TTC549 (cell line): ENCODE data around the gene MAP3K8.

ENCODE experiments used
- FAIRE-seq: peaks from 2 replicates; lab custom pipeline; 2012; peaks lifted over from hg19 to GRCh38; lab: Jason Lieb, UNC

MAP3K8 gene

DNA sequence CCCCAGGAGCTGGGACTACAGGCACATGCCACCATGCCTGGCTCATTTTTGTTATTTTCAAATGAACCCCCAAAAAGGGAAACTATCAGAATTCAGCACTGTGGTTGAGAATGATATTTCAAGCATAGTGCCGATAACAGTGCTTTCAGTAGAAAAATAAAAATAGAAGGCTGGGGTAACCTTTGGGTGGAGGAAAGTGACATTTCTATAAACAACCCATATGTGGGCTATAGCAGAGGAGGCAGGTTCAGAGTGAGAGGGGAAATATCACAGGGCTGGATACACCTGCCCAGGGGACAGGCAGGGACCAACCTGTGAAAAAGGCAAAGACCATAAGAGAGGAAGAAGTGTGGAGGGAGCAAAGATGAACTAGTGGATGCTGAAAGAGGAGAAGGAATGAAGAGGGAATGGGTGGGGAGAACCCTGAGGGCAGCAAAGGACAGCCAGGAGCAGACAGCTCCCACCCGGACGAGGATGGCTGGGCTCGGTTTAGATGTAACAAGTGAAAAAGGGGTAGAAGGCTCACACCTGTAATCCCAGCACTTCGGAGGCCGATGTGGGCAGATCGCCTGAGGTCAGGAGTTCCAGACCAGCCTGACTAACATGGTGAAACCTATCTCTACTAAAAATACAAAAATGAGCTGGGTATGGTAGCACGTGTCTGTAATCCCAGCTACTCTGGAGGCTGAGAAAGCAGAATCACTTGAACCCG is 56.5 kb downstream of the MAP3K8 start:
- no peak for FAIRE-seq

DNA sequence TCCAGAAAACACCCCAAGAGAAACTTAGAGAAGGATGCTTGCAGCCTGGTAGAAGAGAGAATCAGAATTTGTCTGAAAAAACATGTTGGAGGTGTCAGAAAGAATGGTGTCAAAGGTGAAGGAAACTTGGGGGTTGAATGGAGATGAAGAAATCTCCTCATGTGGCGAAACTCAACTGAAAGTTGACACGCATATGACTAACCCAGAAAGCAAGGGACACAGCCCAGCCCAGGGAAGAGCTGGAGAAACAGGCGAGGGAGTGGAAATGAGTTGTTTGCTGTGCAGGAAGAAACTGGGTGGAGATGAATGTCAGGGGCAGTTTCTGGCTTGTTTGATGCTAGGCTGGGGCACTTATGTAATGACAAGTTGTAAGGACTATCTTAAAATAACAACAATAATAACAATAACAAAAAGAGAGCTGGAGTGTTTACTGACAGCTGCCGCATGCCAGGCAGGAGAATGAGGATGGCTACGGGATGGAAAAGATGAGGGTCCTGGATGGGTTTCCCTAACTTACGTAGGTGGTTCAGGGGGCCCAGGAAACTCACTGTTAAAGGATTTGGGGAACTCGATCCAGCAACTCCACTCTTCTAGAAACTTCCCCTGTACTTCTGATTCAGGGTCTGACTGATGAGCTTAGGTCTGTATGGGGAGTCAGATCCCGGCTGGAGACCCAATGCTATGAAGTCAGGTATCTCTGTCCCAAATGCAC is 57.4 kb downstream of the MAP3K8 start:
- FAIRE-seq = no peak

DNA sequence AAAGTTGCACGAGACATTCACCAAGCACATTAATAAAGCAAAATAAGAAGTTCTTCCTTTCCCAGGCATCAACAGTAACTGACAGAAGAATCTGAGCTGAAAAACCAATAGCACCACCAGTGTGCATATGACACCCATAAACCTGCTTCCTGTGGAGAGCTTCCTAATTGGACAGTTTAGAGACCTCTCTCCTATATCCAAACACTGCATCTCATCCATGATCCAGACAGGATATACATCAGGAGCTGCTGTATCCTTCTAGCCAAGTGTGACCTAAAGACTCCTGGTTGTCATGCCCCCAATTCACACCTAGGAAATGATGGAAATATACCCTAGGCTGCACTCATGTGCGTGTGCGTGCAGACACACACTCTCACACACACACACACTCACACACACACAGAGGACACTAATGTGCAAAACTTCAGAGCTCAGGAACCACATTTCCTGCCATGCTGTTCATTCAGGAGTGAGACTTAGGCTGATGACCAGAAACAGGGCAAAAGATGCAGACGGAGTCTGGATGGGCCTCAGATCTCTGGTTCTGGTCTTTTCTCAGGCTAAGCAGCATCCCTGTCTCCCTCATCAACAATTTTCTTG is 58.0 kb downstream of the MAP3K8 start:
- FAIRE-seq = no peak

DNA sequence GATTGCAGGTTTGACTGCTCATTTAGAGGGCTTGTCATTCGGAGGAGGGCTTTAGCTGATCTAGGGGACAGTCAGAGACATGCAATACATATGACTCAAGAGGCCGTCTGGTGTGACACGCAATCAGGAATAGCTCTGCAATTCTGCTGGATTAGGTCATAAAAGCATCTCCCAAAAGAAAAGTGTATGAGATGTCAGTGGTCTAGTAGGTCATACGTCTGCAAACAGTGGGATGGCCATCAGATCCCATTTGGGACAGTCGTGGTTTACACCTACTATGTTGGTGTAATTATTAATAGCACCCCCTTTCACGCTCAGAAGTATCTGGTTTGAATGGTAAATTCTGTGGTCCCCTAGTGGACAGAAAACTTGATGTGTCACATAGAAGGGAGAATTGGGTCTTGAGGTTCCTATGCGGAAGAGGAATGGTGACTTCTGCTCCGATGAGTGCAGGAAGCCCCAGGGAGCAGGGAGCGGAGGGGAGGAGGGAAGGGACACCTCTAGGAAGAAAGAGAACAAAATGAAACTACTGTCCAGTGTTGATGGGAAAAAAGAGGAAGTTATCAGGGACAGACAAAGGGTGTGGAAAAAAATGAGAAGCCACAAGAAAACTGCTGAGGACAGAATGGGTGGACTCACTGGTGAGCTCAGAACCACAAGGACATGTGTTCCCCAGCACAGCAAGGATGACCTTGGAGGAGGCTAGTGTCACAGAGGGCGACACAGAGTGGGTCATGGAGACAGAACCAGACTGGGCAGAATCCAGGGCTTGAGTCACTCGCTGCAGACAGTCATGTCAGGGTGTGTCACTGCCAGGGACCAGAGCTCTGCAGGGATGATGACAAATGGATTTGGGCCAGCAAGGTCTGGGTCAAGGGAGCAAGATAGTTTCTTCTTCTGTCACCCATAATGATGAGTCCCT is 59.9 kb downstream of the MAP3K8 start:
- FAIRE-seq = no peak

DNA sequence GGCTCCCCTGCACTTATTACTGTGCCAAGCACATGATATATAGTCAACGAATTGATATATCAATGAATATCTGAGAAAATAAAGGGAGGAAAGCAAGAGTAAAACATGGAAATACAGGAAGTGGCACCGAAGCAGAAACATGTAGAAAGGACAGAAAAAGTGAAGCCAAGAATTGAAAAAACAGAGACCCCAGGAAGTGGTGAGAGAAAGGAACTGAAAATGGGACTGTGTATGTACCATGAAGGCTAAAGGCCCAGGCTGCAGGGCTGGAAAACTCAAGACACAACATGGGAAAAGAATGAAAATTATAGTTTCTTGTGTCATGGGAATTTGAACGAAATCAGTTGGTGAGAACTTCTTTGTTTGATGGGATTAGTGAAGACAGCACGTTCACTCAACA is 60.6 kb downstream of the MAP3K8 start:
- no peak for FAIRE-seq

DNA sequence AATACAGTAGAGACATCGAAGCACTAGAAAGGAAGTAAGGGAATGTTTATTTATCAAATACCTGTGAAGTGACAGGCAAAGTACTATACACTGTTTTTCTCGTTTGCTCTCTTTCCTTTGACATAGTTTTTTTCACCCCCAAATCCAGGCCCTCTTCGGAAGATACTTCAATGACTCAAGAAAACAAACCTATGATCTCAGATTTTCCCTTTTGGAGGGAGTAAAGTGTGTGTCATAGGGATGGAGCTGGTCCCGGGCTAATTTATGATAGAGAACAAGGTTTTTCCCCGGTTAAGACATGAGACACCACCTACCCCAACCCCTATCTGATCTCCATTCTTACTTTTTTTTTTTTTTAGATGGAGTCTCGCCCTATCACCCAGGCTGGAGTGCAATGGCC is 61.7 kb downstream of the MAP3K8 start:
- no peak for FAIRE-seq

DNA sequence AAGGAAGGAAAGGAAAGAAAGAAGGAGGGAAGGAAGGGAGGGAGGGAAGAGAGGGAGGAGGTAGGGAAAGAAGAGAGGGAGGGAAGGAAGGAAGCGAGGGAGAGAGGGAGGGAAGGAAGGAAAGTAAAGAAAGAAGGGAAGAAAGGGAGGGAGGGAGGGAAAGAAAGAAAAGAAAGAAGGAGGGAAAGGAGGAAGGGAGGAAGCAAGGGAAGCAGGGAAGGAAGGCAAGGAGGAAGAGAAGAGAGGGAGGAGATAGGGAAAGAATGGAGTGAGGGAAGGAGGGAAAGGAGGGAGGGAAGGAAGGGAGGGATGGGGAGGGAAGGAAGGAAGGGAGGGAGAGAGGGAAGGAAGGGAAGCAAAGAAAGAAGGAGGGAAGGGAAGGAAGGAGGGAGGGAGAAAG is 65.8 kb downstream of the MAP3K8 start:
- FAIRE-seq = no peak

DNA sequence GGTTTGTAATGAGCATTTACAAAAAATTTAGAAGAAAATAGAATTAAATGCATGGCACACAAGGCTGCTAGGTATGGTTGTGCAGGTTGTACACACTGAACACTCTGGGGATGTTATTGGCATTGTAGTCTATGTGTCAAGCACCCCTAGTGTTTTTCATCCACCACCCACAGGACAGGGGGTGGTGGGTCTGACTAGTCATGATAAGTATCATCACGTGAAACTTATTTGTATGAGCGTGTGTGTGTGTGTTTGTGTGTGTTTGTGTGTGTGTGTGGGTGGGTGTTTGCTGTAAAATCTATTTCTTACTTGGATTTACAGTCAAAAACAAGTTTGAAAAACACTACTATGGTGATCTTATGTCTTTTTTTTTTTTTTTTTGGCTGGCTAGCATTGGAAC is 66.5 kb downstream of the MAP3K8 start:
- no peak for FAIRE-seq

DNA sequence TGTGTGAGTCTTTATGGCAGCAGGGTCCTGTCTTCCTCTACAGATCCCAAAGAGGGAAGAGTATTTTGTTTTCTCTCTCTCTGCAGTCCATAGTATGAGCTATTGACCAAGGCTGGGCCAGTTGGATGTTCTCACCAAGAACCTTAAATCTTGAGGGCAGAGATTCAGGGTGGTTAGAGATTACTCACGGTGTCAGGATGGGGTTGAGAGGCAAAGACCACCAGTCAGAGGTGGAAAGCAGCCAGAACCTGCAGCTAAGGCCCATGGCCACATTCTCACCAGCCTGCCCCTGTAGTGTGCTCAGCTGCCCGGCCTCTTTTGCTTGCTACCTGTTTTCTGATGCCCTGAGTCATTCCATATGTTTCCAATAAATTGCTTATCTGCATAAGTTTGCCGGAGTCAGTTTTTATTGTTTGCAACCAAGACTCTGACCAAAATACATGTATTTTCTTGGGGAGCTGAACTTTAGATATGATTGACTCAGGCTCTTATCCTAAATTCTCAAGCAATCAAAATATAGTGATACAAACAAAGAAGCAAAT is 67.0 kb downstream of the MAP3K8 start:
- no peak for FAIRE-seq

DNA sequence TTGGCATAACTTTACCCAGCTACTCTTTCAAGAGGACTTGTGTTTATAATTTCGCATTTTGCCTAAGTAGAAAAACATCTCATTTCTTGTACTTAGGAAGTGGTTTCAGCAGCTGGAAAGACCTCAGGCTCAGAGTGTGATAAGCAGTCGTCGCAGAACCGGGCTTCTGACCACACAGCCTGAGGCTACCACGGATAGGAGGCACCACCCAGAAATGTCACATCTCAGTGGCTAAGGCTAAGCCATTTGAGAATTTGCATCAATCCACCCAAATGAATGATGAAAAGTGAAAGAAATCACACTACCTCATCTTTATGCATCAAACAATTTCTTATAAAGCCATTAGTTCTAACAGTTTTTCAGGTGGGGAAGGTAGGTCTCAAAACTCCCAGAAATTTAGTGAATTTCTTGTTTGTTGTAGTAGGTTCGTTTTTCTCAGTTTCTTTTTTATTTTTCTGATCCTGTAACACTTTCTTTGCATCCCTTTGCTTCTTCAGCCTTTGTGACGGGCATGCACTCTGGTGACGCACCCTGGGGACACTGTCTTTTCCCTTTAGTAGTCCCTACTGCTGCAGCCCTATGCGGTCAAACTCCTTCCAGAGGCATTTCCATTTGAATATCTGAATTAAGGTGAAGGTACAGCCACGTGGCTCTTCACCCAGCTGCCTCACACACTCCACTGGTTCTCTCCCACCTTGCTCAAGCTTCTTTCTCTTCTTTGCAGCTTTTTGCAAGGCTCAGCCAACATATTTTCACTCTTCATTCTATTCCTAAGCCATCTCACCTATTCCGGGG is 68.5 kb downstream of the MAP3K8 start:
- FAIRE-seq = no peak

DNA sequence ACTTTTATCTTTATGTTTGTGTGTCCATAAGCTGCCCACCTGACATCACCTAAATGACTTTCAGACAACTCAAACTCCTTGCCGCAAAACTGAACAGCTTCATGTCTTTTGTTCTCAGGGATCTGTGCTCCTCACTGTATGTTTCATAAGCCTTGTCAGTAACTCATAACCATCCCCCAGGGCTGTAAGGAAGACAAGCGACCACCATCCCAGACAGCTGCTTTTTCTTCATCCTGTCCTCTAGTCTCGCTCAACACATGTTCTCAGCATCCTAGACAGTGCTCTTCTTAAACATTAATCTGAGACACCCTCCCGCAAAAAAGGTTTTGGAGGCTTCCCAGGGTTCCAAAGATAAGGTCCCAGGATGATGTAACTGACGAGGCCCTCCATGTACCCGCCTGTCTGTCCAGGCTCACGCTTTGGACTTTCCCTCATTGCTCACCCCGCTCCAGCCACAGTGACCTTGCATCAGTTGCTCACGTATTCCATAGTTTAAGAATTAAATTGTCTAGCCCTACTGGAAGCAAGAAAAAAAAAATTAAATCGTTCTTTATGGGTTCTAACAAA is 69.8 kb downstream of the MAP3K8 start:
- FAIRE-seq = no peak

DNA sequence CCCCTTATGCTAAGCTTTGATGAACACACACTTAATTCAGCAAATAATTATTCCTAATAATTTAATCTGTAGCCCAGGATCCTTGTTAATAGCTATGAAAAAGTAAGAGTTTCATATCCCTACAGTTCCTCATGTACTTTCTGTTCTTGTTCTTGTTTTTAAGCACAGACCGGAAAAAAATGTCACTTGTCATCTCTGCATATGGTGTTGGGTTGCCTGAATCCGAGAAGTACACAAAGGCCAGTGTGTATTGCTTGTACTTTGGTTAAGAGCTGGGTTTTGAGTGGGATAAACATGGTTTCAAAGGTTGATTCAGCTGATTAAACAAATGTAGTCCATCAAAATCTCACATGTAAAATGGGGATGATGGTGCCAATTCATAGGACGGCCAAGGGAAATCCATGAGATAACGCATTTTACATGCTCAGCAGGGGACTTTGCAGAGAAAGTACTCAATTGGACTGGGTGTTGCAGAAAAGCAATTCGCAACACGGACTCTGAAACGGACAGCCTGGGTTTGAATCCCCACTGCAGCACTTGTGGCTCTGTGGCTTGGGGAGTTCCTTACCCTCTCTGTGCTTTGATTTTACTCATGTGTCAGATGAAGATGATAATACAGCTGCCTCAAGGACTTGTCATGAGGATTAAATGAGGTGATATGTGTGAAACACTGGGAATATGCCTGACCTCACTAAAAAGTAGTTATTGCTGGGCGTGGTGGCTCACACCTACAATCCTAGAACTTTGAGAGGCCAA is 71.7 kb downstream of the MAP3K8 start:
- FAIRE-seq = no peak

DNA sequence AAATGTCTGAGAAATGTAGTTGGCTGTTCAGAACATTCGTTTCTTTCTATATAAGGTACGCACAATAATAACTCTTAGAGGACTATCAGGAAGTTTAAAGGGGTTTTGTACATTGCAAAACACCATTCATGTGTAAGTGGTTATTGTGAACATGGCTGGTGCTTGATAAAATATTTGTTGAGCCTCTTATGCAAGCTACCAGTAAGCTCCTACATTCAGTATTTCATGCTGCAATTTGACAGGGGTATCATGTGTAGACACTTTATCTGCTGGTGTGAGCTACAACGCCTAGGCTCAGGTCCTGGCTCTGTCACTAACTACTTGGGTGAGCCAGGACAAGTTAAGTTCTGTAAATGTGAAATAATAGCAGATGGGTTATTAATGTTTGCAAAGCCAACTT is 75.5 kb downstream of the MAP3K8 start:
- FAIRE-seq = no peak

DNA sequence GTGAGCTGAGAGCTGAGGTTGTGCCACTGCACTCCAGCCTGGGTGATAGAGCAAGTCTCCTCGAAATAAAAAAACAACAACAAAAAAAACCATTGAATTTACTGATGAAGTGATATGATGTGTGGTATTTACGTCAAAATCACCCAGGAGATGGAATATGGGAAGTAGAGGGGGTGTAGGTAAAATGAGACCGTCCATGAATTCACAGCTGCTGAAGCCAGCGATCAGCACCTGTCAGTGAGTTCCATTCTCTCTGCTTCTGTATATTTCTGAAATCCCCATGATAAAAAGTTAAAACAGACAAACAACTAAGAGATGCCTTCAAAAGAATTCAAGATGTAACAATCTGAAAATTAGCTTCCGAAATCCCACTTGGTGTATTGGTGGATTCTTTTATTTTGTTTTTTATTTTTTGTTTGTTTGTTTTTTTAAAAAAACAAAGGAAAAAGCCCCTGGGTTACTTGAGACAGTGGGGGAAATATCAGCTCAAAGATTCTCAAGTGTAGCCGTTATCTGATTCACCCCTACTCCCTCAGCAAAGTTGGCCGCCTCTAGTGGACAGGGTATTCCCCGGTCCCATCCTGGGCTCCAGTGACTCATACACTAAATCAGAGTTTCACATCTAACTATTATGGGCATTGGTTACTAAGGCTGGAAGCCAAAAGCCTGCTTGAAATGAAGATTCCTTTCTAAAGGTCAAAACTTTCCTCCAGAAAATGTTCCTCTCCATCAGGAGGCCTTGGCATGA is 76.4 kb downstream of the MAP3K8 start:
- no peak for FAIRE-seq

DNA sequence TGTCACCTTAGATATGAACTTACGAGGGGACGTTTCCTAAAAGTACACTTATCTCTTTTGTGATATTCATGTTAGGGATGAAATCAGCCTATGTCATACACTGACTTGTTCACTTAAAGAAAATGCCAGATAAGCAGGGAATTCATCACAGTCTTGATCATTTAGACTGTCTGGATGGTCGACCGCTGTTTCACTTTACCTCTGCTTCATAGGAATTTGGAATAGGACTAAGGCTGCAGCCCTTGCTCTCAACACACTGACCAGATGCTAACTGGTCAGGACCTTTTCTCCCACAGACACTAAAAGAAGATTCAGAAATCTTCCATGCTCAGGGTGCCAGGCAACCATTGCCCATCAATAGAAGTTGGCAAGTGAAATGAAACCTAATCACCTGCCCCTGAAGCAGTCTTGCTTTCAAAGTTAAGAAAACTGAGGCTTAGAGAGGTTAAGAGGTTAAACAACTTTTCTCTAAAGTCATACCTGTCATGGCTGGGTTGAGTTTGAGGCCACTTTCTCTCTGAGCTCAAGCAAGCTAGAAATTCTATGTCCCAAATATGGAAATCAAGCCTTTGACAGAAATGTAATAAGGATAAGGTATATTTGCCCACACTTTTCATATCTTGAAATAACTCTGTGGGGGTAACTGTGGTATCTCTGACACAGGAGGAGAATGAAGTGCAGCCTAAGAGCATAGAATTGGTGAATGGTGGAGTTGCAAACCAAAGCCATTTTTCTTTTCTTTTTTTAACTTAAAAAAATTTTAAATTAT is 77.1 kb downstream of the MAP3K8 start:
- FAIRE-seq = no peak
